Femur (tissue), 1 donor: ENCODE results near the gene LSM14A.
"Not testable (repeated sequence)": the region's sequence is repeated elsewhere in the genome, so short reads cannot be mapped to it uniquely, and the experiment has no call there.

Source experiments
- DNase-seq: peaks from one replicate; pipeline ENCODE4 v3.0.0-alpha.2; 2017

The LSM14A gene

DNA sequence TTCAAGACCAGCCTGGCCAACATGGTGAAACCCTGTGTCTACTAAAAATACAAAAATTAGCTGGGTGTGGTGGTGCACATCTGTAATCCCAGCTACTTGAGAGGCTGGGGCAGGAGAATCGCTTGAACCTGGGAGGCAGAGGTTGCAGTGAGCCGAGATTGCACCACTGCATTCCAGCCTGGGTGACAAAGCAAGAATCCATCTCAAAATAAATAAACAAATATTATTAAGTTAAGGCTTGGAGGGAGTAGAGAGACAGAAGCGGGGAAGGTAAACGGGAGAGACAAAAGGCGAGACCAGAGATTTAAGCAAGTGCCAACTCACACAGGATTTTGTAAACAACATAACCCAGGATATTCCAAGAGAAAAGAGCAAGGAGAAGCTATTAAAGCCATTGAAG, 12.8 kb upstream of the LSM14A start:
- not testable (repeated sequence) for DNase-seq

DNA sequence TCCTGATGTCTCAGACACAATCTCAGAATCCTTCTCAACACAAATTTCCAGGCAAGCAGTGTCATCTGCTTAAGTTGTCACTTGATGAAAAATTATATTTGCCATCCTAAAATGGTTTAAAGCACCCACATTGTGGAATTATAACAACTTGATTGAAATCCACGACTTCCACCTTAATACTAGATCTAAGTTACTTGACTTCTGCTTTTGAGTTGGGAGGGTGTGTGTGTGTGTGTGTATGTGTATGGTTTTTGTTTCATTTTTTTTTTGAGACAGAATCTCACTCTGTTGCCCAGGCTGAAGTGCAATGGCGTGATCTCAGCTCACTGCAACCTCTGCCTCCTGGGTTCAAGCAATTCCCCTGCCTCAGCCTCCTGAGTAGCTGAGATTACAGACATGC, 10.4 kb upstream of the LSM14A start:
- DNase-seq: not testable (repeated sequence)

DNA sequence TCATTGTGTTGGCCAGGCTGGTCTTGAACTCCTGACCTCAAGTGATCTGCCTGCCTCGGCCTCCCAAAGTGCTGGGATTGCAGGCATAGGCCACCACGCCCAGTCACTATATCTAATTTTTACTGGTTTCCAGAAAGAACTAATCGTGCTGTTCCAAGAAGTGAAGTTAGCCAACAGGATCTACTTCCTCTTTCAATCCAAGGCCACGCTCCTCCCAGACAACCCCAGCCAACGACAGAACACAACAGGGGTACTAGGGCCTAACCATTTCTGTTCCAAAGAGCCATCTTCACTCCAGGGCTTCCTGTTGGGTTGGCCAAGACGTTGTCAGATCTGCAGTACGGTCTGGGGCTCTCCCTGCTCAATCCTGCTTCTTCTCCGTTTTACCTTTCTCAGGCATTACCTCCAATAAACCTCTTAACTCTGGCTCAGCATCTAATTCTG, 7.0 kb upstream of the LSM14A start:
- no peak for DNase-seq

DNA sequence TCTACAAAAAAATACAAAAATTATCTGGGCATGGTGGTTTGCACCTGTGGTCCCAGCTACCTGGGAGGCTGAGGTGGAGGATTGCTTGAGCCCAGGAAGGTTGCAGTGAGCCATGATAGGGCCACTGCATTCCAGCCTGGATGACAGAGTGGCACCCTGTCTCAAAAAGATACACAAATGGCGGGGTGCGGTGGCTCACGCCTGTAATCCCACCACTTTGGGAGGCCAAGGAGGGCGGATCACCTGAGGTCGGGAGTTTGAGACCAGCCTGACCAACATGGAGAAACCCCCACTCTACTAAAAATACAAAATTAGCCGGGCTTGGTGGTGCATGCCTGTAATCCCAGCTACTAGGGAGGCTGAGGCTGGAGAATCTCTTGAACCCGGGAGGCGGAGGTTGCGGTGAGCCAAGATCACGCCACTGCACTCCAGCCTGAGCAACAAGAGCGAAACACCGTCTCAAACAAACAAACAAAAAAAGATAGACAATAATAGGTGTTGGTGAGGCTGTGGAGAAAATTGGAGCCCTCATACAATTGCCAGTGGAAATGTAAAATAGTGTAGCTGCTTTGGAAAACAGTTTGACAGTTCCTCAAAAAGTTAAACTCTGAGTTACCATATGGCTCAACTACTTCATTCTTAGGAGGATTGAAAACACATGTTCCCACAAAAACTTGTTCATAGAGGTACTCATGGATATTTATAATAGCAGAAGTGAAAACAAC, 2.7 kb upstream of the LSM14A start:
- not testable (repeated sequence) for DNase-seq

DNA sequence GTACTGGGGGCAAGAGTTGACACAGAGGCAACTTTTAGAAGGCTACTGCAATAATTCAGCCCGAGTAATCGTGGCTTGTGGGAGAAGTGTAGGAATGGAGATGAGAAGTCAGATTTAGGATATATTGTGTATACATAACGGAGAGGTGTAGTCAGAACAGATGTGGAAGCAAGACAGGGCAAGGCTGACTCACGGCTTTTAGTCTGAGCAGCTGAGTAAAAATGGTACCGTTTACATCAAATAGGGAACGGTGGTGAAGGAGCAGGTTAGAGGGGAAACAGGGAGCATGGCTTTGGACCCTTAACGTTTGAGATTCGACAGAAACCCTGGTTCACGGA, 796 bp upstream of the LSM14A start:
- DNase-seq: no peak

DNA sequence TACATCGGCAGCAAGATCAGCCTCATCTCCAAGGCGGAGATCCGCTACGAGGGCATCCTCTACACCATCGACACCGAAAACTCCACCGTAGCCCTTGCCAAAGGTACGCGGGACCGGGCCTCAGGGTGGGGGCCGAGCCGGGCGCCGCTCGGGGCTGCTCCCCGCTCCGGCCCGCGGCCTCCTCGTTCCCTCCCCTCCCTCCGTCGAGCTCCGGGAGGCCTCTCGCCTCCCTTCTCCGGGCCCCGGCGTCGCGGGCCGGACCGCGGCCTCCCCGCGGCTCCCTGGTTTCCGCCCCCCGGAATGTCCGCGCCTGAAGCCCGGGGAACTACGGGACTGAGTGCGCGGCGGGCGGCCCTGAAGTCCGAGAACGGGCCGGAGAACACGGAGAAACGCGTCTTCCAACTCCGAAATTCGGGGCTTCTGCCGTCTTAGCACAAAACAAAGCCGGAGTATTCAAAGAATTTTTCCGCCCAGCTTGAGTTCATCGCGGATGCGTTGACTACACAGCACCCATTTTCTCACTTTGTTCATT, 423 bp downstream of the LSM14A start:
- no peak for DNase-seq

DNA sequence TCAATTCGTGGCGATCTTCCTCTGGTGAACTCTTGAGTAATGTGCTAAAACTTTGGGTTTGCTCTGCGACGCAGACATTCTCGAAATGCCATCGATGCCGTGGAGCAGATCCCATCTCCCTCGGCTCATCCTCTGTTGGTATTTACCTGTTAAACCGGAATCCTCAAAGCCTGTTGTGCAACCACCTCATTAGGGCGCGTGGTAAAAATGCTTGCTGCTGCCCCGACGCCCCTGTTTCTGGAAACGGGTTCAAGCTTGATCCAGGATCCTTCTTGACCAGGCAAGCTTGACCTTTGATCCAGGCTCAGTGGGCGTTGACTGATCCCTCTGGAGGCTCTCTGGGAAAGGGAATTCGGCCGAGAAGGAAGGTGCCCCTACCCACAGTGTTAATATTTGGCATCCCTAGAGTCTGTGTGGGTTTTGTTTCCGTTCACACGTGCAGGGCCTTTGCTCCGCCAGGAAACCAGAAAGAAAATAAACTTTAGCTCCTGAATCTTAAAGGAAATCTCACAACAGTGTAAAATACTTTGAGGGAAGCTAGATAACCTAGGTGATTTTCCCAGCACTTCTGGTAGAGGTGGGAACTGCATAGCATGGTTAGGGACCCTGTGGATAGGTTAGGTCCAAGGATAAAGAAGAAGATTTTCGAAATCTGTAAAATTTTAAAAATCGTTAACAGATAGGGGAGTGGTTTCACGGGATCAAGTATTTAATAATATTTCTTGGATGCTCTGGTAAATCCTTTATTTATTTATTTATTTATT, 1.1 kb downstream of the LSM14A start:
- DNase-seq: peak; percentile 46

DNA sequence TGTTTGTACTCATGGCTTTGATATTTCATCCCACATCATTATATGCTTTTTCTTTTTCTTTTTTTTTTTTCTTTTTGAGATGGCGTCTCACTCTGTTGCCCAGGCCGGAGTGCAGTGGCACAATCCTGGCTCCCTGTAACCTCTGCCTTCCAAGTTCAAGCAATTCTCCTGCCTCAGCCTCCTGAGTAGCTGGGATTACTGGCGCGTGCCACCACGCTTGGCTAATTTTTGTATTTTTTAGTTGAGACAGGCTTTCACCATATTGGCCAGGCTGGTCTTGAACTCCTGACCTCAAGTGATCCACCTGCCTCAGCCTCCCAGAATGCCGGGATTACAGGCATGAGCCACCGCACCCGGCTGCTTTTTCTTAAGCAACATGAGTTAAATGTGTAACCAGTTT, 2.9 kb downstream of the LSM14A start:
- not testable (repeated sequence) for DNase-seq

DNA sequence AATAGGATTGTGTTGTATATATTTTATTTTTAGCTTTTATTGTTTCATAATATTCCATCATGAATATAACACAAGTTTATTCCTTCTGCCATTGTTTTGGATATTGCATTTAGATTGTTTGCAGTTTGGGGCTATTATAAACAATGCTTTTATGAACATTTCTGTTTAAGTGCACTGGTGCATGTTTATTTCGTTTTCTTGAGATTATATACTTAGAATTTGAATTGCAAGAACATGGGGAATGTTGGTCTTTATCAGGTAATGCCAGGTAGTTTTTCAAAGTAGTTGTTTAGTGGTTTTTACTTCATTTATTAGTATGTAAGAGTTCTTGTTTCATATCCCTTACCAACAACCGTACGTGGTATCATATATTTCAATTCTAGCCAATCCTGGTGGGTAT, 4.3 kb downstream of the LSM14A start:
- no peak for DNase-seq

DNA sequence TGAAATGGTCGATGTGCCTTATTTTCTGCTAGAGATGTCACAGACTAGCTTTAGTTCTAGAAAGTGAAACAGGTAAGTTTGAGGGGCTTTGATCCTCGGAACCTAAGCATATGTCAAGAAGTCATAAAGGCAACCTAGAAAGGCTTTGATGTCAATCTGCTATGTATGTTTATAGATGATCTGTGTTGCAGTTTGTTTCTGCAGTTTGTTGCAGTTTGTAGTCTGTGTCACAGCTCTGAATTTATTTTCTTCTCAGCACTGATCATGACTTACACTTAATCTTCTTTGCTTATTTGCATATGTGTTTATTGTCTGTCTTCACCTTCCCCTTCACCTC, 5.9 kb downstream of the LSM14A start:
- no peak for DNase-seq

DNA sequence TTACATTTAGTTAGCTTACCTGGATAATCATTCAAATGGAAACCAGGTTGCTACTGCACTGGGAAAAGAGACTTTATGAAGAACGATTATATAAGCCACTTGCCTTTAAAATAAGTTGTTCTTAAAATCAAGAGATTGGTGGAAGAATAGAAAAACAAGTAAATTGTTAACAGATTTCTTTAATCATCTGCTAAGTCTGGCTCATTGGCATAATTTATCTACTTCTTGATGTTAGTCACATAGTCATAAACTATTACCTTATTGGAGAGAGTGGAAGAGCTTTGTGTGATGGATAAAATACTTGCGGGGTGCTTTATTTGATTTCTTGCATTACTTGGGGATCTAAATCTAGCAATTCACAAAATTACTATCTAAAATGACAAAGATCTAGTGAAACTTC, 6.8 kb downstream of the LSM14A start:
- no peak for DNase-seq

DNA sequence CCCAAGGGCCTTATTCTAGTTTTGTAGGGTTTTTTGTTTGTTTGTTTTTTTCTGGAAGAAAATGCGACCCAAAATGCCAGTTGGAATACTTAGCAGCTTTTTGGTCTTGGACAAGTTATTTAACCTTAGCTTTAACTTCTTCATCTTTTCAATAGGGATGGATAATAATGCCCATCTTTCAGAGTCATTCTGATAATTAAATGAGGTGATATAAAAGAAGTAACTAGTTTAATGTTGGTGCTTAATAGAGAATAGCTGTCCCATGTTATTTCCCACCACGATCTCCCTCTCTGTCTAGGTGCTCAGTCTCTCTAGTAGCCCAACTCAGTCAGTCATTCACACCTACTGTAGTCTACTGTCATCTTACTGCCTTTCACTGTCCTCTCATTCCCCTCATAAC, 8.0 kb downstream of the LSM14A start:
- DNase-seq: no peak

DNA sequence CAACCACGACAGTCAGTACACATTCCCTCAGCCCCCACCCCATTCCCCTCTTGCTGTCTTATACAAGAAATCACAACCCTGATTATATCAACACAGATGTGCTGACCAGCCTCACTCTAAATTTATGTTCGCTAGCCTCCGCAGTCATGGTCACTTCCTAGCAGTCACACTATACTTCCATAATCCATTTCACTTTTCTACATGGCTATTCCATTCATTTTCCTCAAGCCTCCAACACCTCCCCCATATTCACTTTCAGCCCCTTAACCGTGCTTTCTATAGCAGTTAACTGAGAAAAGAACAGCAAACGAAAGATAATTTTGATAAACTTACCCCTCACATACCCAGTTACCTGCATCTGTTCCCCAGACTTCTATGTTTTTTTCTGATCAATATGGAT, 8.4 kb downstream of the LSM14A start:
- no peak for DNase-seq

DNA sequence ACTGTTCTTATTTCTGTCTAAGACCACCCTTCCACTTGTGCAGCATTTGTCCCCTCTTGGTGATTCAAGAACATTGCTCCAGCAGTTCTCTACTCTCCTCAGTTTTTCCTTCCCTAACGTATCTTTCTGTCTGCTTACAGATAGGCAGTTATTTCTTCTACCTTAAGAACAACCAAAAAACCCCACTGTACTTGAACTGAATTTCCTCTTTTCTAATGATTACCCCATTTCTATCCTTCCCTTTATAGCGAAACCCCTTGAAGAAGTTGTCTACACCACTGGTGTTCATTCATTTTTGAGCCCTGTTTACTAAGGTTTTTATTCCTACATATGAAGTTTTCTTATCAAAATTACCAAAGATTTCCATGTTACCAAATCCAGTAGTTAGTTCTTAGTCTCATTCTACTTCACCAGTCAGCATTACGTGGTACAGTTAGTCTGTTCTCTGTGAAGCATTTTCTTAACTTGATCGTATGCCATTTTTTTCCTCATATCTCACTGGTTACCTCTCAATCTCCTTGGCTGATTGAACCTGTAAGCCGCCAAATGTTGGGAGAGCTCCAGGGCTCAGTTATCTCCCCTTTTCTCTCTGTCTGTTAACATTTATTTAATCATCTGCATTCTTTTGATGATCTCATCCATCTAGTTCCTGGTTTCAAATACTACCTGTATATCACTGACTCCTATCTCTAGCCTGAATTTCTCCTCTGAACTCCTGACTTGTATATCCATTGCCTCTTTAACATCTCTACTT, 9.0 kb downstream of the LSM14A start:
- DNase-seq: no peak

DNA sequence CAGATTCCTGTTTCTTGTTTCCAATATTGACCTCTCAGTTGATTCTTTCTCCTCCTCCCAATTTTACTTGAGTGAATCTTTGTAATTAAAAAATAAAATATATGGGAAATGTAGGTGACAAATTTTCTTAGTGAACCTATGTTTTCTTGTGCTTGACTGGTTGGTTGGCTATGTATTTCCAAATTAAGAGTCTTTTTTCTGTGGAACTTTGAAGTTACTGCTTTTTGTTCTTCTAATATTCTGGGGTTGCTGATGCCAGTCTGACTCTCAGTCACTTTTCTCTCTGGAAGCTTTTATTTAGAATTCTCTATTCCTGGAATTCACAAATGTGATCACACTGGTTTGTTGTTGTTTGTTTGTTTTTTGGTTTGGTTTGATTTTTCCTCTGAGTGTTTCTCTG, 9.8 kb downstream of the LSM14A start:
- DNase-seq: no peak

DNA sequence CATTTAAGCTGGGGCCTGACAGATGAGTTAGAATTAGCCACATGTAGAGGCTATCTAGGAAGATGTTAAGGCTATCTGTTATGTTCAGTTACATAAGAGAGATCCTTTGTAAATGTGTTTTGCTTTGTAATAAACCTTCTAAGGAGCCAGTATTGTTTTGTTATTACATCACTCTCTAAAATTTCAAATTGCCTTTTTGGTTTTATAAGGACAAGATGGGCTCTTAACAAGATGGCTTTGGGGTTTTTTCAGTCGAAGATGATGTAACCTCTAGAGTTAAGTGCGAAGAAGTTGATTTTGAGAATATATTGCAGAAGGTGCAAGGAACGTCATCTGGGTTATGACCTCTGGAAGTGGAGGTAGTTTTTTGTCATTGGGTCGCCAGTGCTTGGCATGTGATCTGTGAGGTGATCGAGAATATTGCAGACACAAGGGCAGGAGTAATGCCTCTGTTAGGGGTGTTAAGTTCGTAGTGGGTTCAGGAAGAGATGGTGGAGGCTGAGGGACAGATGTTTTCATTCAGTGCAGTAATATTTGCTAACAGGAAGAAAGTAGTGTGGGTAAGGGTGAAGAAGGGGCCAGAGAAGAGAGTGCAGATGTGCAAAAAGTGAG, 12.7 kb downstream of the LSM14A start:
- no peak for DNase-seq

DNA sequence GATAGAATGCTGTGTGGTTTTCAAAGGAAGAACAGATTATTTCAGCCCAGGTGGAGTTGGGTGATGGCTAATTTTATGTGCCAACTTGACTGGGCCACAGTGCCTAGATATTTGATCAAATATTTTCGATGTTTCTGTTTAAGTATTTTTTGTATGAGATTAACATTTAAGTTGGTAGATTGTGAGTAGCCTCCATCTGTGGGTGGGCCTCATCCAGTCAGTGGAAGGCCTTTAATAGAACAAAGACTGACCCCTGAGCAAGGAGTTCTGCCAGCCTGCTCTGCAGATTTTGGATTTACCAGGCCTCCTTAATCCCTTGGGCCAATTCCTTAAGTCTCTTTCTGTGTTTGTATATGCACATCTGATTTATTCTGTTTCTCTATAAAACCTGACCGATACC, 13.9 kb downstream of the LSM14A start:
- no peak for DNase-seq

DNA sequence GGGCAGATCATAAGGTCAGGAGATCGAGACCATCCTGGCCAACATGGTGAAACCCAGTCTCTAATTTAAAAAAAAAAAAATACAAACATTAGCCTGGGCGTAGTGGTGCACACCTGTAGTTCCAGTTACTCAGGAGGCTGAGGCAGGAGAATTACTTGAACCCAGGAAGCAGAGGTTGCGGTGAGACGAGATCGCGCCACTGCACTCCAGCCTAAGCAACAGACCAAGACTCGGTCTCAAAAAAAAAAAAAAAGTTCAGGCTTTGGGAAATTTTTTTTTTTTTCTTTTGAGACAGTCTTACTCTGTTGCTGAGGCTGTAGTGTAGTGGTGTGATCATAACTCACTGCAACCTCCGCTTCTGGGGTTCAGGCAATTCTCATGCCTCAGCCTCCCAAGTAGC, 14.7 kb downstream of the LSM14A start:
- DNase-seq: no peak

DNA sequence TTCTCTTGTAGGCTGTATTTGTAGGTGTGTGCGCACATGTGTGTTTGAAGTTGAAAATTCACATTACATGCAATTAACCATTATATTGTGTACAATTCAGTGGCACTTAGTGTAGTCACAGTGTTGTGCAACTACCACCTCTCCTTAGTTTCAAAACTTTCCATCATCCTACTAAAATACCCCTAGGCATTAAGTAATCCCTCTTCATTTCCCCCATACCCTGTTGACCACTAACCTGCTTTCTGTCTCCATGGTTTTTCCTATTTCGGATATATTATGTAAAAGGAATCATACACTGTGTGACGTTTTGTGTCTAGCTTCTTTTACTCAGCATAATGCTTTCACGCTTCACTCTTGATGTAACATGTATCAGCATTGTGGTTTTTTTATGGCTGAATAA, 16.1 kb downstream of the LSM14A start:
- no peak for DNase-seq

DNA sequence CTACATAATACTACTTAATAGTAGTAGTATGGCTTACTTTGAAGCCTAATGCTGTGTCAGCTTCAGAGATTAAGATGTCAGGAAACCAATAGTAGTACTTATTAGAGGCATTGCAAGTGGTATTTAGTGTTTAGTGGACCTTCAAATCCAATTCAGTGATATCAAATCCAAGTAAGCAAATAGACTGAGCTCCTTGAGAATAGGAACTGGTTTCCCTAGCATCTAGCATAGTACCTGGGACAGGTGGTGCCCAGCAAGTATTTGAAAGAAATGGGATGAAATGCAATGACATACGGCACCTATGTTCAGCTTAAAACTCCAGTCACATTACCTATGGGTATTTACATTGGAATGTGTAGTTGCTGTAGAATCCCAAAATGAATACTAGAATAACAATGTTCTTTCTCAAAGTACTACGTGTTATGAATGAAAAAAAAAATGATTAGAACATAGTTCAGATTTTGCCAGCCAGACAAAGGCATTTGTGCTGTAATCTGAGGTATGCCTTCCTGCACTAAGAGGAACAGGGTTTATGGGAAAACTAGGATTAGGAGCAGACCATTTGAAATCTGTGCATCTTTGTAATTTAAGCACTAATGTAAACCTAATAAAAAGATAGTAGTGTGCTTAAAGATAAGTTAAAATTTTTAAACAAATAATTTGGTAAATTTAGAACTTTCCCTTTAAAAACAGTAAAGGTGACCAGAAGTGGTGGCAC, 17.1 kb downstream of the LSM14A start:
- no peak for DNase-seq

DNA sequence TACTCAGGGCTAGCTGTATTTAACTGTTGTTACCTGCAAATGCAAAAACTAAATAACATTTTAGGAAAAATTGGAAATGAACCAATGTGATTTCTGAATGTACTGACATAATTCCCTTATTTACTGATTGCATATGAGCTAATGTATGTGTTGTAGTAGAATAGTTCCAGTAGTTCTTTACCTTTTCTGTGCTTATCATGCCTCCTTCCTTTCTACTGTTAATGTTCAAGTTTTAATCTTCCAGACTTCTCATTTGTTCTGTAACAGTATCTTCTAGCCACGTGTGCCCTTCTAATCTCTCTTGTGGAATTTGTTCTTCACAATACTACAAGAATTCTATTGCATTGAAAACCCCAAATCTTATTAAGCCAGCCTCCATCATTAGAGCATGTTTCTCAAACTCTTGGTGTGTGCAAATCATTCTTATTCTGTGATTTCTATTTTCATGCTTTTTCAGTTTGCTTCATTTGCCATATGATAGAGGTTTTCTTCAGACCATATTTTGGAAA, 17.7 kb downstream of the LSM14A start:
- no peak for DNase-seq

DNA sequence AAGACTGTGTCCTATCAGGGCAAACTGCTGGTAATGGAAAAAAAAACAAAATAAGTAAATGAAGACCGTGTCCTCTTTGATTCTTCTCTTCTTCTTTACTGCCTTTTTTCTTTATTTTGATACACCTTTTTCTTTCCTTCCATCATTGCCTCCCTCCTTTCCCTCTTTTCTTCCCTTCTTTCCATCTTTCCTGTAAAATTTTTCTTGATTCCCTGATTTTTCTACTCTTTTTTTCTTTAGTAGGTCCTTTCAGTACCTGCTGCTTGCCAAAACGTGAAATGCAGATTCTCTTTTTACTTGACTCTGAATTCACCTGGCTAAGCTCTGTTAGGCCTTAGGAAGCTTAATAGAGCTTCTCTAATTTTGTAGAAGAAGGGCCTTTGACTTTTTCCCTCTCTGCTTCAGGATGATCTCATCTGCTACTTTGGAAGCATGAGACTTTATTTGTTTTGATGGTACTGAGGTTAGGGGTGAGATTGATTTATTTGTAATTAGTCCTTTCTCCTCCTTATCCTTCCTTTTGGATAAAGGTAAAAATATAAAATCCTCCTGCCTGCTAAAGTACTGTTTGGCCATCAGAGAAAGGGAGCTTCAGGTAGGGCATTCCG, 19.2 kb downstream of the LSM14A start:
- no peak for DNase-seq
